NCI-H146 treated with DMSO at 0.1 percent for 48 hours (cell line): ENCODE results near the gene ETV5.
"Not testable (repeated sequence)": the region's sequence is repeated elsewhere in the genome, so short reads cannot be mapped to it uniquely, and the experiment has no call there.

Experiments
- DNase-seq: peaks from one replicate; lab custom pipeline; 2025; ENCODE audit not compliant: unreplicated experiment; lab: John Stamatoyannopoulos, UW

The ETV5 gene

GRCh38 chr3:186025993-186026392 is 82.9 kb downstream of the ETV5 start:
- not testable (repeated sequence) for DNase-seq

- DNase-seq = no peak
Observed at GRCh38 chr3:186025161-186025560, 83.7 kb downstream of the ETV5 start.

GRCh38 chr3:186024210-186024609 is 84.7 kb downstream of the ETV5 start:
- DNase-seq = no peak

- DNase-seq = no peak
Observed at GRCh38 chr3:186022931-186023330, 86.0 kb downstream of the ETV5 start.

- DNase-seq = no peak
Observed at GRCh38 chr3:186021673-186022362, 87.1 kb downstream of the ETV5 start.

GRCh38 chr3:186021250-186021649 is 87.6 kb downstream of the ETV5 start:
- DNase-seq = not testable (repeated sequence)

GRCh38 chr3:186019288-186019687 is 89.6 kb downstream of the ETV5 start:
- not testable (repeated sequence) for DNase-seq

- no peak for DNase-seq
Observed at GRCh38 chr3:186014866-186015265, 94.0 kb downstream of the ETV5 start.

- DNase-seq = no peak
Observed at GRCh38 chr3:186013312-186013711, 95.6 kb downstream of the ETV5 start.

GRCh38 chr3:186012137-186012536 is 96.8 kb downstream of the ETV5 start:
- DNase-seq = no peak

GRCh38 chr3:186004671-186005070 is 104.2 kb downstream of the ETV5 start:
- no peak for DNase-seq

GRCh38 chr3:186004209-186004608 is 104.7 kb downstream of the ETV5 start:
- DNase-seq = no peak

- DNase-seq = no peak
Observed at GRCh38 chr3:186003610-186004009, 105.3 kb downstream of the ETV5 start.

- no peak for DNase-seq
Observed at GRCh38 chr3:186002884-186003472, 105.9 kb downstream of the ETV5 start.

GRCh38 chr3:186001842-186002241 is 107.0 kb downstream of the ETV5 start:
- DNase-seq = no peak

- DNase-seq = no peak
Observed at GRCh38 chr3:185999221-185999620, 109.7 kb downstream of the ETV5 start.

- no peak for DNase-seq
Observed at GRCh38 chr3:185998136-185998535, 110.8 kb downstream of the ETV5 start.

- no peak for DNase-seq
Observed at GRCh38 chr3:185997130-185997529, 111.8 kb downstream of the ETV5 start.
